Measurements from ENCODE around the gene MYO9B.
"Not testable (repeated sequence)": the region's sequence is repeated elsewhere in the genome, so short reads cannot be mapped to it uniquely, and the experiment has no call there.

- not testable (repeated sequence) for TF ChIP-seq CTCF (conservative IDR thresholded peaks at IDR 0.05; ENCODE audit: low read length); EZH2phosphoT487 (IDR thresholded peaks at IDR 0.05; ENCODE audit: borderline replicate concordance)
These were observed 31.4 kb downstream of the MYO9B start for GRCh38 chr19:17106964-17107363.
